NCI-H524 treated with DMSO at 0.1 percent for 48 hours (cell line): ENCODE measurements around the gene IMMP1L.
A peak's percentile ranks its signal among the peaks of the same experiment; 100 is the strongest.
"Not testable (repeated sequence)": the region's sequence is repeated elsewhere in the genome, so short reads cannot be mapped to it uniquely, and the experiment has no call there.

Source experiments
- DNase-seq: peaks from one replicate; lab custom pipeline; 2025; lab: John Stamatoyannopoulos, UW

Gene IMMP1L, protein sequence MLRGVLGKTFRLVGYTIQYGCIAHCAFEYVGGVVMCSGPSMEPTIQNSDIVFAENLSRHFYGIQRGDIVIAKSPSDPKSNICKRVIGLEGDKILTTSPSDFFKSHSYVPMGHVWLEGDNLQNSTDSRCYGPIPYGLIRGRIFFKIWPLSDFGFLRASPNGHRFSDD

DNA sequence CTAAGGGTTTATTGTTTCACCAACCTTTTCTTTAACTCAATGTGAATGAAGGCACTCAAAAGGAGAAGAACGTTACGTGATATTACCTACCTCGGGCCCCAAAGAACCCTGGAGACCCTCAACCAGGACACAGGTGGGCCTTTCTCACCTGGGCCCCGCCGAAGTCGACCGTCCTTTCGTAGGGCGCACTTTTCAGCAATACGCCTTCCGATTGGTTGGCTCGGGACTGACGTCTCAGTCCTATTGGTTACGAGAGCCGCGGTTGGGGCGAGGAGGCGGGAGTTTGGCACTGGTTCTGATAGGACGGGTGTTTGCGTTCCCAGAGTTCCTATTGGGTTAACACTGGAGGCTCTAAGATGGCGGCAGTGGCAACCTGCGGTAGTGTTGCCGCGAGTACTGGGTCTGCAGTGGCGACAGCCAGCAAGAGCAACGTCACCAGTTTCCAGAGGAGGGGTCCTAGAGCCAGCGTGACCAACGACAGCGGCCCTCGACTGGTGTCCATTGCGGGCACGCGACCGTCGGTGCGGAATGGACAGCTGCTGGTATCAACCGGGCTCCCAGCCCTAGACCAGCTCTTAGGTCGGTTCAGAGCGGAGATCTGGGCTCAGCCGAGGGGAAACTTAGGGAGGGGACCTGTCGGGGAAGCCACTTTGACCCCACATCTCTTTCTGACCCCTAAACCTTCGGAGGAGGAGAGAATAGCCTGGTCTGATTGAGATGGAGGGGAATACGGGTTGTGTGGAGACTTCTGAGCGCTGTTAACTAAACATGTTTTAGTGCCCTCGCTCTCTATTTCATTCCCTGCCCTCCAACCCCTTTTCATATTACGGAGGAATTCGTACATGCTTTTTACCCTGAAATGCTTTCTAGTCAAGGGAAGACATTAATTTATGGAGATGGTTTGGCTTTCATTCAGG, at the start of gene IMMP1L, which contains the start of gene ELP4:
Gene IMMP1L (minus strand): TSS at position 194 of the 917 bp plus-strand sequence. CDS start 46,346 bp downstream, outside the sequence.
Gene ELP4 (plus strand): TSS at position 339 of the 917 bp plus-strand sequence. CDS start 18 bp downstream, at position 357.
- DNase-seq, result peak; percentile 92

DNA sequence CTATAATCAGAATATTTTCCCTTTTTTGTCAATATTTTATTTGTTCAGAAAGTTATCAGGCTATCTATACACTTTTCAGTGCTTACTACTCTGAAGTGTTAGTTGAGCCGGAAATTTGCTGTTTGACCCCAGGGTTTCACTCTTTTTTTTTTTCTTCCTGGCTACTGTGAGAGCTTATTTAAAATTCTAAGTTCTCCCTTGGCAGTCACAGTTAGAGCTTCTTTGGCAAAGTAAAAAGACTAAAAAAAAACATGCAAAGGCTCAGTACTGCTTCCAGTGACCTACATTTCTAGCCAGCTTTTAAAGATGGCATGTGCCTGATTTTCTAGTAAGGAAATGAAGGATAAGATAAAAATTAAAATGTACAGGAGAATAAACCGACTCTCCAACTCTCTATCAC, 48.6 kb upstream of the IMMP1L start:
- DNase-seq, result no peak

DNA sequence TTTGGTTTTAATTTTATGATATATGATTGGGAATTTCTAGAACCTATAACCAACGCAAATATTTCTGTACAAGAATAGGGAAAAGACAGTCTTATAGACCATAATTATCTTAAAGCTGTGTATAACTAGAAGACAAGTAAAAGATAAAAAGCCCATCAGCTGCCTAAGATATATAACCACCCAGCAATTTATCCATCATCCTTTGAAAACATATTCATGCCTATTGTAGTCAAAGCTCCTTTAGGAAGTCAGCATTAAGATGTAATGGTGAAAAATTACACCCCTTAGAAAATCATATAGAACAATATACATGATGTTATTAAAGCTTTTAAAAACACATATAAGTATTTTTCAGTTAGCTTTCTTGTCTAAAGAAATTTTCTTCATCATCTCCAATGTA, 46.5 kb upstream of the IMMP1L start:
- no peak for DNase-seq

DNA sequence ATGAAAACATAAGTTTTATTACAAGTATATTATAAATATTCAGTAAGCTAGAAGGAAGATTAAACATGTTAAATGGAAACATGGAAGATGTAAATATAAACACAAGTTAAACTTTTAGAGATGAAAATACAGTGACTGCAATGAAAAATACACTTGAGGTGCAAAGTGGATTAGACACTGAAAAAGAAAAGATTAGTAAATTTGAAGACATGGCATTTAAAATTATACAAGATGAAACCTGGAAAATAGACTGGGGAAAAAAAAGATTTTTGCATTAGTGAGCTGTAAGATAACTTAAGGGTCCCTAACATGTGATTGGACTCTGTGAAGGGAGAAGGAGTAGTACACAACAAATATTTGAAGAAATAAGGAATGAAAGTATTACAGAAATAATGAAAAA, 33.4 kb upstream of the IMMP1L start:
- DNase-seq, result no peak

DNA sequence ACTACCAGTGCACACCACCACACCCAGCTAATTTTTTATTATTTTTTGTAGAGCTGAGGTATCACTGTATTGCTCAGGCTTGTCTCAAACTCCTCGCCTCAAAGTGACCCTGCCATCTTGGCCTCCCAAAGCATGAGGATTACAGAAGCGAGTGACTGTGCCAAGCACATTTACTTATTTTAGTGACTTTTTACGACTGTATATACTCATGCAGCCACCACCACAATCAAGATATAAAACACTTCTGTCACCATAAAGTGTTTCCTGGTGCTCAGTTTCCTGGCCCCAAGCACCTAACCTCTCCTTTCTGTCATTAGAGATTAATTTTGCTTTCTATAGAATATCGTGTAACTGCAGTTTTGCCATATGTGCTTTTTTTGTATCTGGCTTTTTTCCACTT, 26.1 kb upstream of the IMMP1L start:
- no peak for DNase-seq

DNA sequence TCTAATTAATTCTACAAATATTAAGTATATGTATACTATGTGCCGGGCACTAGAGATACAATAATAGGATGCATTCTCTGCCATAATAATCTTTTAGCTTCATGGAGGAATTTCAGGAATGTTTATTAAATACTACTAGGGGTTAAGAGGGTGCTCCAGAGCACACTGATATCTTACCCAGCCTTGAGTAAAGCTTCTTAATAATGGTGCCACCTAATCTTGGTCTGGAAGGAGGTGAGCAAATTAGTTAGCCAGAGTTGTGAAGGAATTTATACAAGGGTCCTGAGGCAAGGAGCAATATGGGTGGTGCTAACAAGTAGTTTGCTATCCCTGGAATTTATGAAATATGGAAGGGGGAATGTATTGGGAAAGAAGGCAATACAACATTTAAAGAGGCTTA, 21.9 kb upstream of the IMMP1L start:
- no peak for DNase-seq

DNA sequence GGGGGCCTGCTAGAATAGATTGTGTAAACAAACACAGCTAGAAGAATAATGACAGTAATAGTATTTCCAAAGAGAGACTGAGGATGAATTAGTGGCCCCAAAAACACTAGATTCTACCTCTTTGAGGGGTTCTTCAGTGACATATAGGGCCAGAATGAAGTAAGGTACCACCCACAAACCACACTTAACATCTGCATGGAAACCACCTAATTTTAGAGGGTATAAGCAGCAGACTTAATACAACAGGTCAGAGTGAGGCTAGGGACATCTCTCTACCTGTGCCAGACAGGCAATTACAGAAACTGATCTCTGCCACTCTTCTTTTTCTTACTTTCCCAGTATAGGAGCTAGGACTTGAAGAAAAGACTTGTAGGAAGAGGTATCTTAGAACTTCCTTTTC, 20.3 kb upstream of the IMMP1L start:
- no peak for DNase-seq

DNA sequence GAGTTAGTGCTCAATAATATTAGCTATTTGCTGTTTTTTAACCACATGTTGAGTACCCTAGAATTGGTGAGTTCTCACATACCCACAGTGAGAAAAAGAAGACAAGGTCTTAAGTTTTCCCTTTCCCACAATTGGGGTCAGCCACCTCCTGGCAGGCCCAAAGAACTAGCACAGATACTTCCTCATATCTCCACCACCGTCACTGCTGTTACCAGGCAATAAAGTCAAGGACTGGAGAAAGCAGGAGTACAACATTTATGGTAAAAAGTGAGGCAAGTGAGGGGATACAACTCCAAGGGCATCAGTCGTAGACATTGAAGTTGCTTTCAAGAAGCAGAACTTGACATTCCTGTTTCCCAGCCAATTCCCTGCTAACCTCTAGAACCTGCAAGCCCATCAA, 19.8 kb upstream of the IMMP1L start:
- DNase-seq, result no peak

DNA sequence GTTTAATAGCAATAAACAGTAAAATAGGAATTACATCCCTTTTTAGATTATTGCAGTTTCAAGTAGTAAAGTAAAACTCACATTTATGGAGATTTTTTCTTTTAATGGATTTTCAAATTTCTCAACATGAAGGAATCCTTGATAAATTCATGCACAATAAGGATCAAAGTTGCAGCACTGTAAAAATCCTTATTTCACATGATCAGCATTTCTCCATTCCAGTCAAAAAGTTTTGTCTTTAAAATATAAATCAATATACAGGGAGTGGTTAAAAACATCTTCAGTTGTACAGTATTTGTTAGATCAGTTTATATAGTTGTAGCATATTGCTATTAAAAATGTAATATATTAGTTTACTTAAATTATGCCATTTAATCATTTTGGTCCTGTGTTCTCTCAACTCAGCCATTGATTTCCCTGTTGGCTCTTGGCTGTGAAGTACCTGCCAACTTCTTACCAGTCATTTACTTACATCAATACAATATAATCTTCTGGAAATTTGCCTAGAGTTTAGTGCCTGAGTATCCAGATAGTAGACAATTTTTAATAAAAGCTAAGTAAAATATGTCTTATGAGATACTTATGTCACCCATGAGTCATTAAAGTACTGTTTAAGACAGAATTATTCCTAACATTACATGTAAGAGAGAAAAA, 12.2 kb upstream of the IMMP1L start:
- DNase-seq, result no peak

DNA sequence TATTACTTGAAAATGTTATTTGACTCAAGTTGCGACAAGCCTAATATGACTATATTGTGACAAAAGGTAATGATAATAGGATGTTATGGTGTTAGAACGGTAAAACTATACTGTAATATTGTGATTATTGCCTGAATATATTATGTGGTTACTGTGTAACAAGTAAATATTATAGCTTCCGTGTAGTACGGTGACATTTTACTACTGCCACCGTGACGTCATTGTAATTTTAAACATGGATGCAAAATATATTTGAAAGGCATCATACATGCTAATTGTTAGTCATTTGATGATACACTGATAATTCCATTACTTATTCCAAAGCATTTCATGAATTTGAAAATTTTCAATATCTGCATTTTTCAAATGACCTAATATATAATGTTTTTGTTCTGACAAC, 2.7 kb upstream of the IMMP1L start:
- DNase-seq, result no peak

DNA sequence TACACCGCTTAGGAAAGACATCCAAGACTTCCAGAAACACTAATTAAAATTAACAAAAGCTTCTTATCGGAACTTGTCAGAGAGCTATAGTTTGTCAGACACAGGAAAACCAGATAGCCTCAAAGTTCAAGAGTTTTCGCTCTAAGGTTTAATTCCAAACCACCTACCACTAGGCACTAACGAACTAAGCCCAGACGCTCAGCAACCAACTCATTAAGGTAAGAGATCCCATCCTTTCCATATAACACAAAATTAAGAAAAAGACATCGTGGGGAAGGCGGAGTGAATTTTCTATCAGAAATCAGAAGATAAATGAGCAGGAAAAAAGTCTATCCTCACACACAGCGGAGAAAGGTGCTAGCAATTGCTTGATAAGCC, 382 bp downstream of the IMMP1L start:
- no peak for DNase-seq

DNA sequence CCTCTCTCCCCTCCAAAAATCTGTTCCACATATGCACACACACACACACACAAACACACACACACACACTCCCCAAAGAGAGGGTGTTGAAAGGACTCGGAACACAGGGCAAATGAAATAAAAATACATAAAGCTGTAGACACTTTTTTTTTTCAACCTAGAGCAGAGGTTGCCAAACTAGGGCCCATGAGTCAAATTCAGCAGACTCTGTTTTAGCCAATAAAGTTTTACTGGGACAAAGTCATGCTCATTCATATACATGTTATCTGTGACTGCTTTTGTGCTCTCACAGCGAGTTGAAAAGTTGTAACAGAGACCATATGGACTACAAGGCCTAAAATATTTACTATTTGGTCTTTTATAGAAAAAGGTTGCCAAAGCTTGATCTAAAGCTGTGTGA, 8.9 kb downstream of the IMMP1L start:
- DNase-seq, result no peak

DNA sequence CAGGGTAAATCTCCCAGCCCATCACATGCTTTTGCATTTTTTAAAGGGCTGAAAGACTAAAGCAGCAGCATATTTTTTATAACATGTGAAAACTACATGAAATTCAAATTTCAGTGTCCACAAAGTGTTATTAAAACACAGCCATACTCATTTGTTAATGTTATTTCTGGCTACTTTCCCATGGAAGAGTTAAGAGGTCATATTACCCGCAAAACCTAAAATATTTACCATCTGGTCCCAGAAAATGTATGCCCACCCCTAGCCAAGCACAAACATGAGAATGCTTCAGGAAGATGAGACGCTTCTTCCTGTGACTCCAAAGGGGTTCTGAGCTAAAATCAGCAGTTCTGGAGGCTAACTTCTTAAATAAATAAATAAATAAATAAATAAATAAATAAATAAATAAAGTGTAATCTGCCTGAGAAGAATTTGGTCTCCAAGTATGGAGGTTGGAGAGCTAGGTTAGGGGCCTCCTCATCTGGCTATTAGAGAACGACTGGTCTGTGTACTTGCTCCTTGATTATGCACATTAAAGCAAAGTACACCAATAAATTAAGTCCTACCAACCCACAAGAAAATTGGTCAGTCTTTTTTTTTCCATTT, 9.7 kb downstream of the IMMP1L start:
- no peak for DNase-seq

DNA sequence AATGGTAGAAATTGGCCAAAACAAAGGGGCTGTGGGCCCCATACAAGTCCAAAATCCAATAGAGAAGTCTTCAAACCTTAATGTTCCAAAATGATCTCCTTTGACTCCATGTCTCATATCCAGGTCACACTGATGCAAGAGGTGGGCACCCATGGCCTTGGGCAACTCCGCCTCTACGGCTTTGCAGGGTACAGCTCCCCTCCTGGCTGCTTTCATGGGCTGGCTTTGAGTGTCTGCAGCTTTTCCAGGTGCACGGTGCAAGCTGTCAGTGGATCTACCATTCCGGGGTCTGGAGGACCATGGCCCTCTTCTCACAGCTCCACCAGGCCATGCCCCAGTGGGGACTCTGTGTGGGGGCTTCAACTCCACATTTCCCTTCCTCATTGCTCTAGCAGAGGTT, 15.7 kb downstream of the IMMP1L start:
- DNase-seq, result not testable (repeated sequence)

DNA sequence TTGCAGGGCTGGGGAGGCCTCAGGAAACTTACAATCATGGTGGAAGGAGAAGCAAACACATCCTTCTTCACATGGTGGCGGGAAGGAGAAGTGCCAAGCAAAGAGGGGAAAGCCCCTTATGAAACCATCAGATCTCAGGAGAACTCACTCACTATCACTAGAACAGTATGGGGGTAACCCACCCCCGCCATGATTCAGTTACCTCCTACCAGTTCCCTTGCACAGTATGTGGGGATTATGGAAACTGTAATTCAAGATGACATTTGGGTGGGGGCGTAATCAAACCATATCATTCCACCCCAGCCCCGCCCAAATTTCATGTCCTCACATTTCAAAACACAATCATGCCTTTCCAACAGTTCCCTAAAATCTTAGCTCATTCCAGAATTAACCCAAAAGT, 16.2 kb downstream of the IMMP1L start:
- DNase-seq, result no peak

DNA sequence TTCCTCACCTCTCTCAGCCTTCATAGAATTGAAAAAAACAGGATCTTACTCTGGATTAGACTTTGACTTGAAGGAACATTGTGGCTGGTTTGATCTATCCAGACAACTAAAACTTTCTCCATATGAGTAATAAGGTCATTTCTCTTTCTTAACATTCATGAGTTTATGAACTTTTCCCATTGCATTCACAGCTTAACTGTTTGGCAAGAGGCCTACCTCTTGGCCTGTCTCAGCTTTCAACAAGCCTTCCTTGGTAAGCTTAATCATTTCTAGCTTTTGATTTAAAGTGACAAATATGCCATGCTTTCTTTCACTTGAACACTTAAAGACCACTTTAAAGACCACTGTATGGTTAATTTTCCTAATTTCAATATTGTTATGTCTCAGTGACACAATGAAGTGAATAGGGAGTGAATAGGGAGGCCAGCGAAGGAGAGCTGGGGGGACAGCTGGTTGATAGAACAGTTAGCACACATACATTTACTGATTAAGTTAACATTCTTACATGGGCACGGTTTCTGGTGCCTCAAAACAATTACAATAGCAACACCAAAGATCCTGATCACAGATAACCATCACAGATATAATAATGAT, 17.0 kb downstream of the IMMP1L start:
- DNase-seq, result no peak

DNA sequence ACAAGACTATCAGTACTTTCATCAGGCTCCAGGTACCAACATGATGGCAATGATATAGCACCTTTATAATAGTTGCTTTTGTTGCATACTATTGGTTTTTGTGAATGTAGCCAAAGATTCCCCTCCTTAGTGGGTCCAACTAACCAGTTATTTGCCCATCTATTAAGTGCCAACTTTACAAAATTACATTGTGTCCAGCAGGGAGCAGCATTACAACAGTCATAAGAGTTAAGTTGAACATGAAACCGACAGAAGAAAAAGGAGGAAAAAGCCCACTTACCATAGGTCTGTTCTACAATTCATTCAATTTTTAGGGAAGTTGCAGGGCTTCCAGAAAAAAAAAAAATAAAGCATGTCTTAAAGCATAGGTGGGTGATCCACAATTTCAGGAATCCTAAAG, 21.6 kb downstream of the IMMP1L start:
- DNase-seq, result no peak

DNA sequence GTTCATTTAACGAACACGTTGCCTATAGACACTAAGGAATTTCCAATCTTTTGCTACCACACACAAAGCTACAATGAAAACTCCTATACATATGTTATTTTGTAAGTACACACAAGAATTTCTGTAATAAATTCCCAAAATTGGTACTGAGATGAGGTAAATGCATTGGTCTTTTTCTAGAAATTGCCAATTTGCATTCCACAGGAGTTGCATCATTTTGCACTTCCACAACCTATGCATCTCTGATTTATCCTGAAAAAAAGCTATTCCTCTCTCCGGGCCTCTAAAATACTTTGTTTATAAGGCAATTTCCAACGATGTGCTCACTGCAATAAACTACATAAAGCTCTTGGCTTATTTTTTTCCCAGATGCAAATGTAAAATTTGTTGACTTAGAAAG, 24.9 kb downstream of the IMMP1L start:
- DNase-seq, result no peak

DNA sequence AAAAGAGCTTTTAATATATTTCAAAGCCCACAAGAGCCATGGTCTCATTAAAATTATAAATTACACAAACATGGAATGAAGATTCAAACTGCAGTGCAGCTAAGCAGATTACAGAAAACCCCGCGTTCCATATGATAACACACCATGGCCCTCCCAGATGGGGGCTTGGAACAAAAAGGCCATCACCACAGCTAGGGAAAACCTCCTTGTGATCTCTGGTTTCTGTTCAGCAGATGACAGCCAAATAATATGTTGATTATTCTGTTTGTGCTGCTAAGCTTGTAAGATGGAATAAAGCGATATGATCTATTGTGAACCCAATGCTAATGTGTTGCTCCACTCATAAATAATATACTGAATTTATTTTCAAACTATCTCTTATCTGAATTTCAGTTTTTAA, 28.5 kb downstream of the IMMP1L start:
- DNase-seq, result peak; percentile 10

DNA sequence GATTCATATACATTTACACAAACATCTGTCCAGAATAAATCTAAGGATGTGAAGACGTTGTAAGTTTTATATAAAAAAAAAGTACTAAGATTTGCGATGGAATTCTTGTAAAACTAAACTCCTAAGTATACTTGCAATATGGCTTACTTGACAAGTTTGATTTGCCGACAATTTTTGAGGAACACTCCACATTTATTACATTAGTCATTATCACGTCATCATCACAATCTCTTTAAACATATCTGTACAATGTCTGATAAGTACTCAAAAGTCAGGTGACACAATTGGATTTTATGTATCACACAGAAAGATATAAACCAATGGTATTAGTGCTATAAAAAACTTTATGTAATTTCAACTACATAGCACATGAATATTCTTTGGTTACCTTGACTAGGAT, 30.4 kb downstream of the IMMP1L start:
- DNase-seq, result no peak

DNA sequence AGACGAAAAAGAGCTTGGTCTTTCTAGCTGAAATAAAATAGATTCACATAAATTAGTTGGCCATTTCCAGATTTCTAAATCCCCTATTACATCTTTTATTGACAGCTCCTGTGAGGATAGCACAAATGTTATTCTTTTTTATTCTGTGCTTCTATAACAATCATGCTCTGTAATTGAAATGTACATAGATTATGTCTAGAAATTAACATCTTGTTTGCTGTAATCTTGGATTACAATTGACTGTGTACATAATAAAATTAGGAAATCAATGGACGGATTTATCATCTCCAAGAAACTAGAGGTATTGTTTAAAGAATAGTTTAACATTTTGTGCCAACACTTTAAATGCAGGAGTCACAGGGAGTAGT, 31.2 kb downstream of the IMMP1L start:
- DNase-seq, result no peak

DNA sequence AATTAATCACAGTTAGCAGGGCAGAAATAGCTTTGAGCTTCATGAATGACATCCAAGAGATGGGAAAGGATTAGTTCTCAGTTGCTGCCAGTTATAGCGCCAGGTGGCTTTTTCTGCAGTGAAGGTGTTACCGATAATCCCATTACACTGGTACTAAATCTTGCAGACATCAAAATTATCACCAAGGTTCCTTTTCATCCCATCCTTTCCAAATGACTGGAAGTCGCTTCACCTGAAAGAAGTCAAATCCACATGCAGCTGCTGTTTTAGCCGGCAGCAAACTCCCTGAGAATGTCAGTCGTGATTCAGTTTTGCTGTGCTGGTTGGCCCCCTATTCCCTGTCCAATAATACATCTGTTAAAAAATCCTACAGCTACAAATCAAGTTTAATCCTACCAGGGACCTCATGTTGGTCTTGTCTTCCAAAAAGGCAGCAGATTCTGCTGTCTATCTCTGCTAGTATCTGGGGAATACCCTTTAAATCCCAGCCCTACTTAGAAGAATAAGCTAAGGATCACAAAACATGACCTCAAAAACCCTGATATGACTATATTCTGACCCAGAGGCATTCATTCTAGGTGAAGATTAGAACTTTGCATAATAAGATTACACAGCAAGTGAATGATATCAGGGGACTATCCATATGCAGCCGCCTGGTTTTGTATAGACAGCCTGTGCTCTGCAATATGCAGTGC, 31.7 kb downstream of the IMMP1L start:
- peak; percentile 75 for DNase-seq
